CD4-positive, alpha-beta T cell treated with Interleukin-12 subunit alpha and Interleukin-12 subunit beta, for 1 hour (primary cell): ENCODE data around the gene BEST4.
A peak's percentile ranks its signal among the peaks of the same experiment; 100 is the strongest.
"Not testable (repeated sequence)": the region's sequence is repeated elsewhere in the genome, so short reads cannot be mapped to it uniquely, and the experiment has no call there.

Experiments
- DNase-seq: peaks from one replicate; pipeline ENCODE4 v3.0.0-alpha.2; 2020

The BEST4 gene

GRCh38 chr1:44788120-44788860, at the start of gene BEST4:
Gene BEST4, minus strand, starts transcription at chr1:44788170. Its CDS starts 465 bp downstream, at chr1:44787705.
- no peak for DNase-seq

GRCh38 chr1:44835738-44836675, 48.0 kb upstream of the BEST4 start:
- DNase-seq: peak; percentile 86

GRCh38 chr1:44834328-44834727, 46.4 kb upstream of the BEST4 start:
- DNase-seq: no peak

GRCh38 chr1:44832056-44832705, 44.2 kb upstream of the BEST4 start:
- DNase-seq: no peak

GRCh38 chr1:44831516-44831915, 43.5 kb upstream of the BEST4 start:
- no peak for DNase-seq

- no peak for DNase-seq
Measured at GRCh38 chr1:44830900-44831304, 42.9 kb upstream of the BEST4 start.

GRCh38 chr1:44829506-44830384, 41.8 kb upstream of the BEST4 start:
- no peak for DNase-seq

GRCh38 chr1:44828841-44829440, 41.0 kb upstream of the BEST4 start:
- no peak for DNase-seq

- no peak for DNase-seq
Measured at GRCh38 chr1:44828003-44828651, 40.2 kb upstream of the BEST4 start.

- no peak for DNase-seq
Measured at GRCh38 chr1:44827197-44828002, 39.4 kb upstream of the BEST4 start.

- no peak for DNase-seq
Measured at GRCh38 chr1:44826375-44827196, 38.6 kb upstream of the BEST4 start.

GRCh38 chr1:44824392-44824791, 36.4 kb upstream of the BEST4 start:
- not testable (repeated sequence) for DNase-seq

- no peak for DNase-seq
Measured at GRCh38 chr1:44822981-44823451, 35.0 kb upstream of the BEST4 start.

- no peak for DNase-seq
Measured at GRCh38 chr1:44822131-44822701, 34.2 kb upstream of the BEST4 start.

- DNase-seq: no peak
Measured at GRCh38 chr1:44821240-44821715, 33.3 kb upstream of the BEST4 start.

GRCh38 chr1:44820328-44821239, 32.6 kb upstream of the BEST4 start:
- DNase-seq: no peak

GRCh38 chr1:44819608-44820327, 31.8 kb upstream of the BEST4 start:
- peak; percentile 87 for DNase-seq
